Measurements from ENCODE around the gene BTN3A1. TPM values are rescaled to one million over a fixed set of nuclear protein-coding genes. Genes with fewer than 3 reads are reported as not detected.

BTN3A1 gene
- total and polyA plus RNA-seq, 10 of the 15 experiments (the other 5 are each of a cell fraction or from before 2014, with no cell fraction given) = 5.6 to 60.1 (median 16.1) TPM

GRCh38 chr6:26464416-26465131, 62.5 kb downstream of the BTN3A1 start:
- Histone ChIP-seq H3K4me2 (ENCODE audit: control insufficient read depth, insufficient read depth) (no peak overlapping the region), H3K4me1 (ENCODE audit: control insufficient read depth, insufficient read depth, low read length) (peaks cover 21% of the 10 kb centered on the region), H3K9me3 (replicated peaks; ENCODE audit: control insufficient read depth, insufficient read depth, low read length) (no peaks in the 10 kb centered on the region), H3K79me2 (ENCODE audit: control insufficient read depth, insufficient read depth, low read length) (peaks cover 19% of the 10 kb centered on the region), H4K20me1 (ENCODE audit: control insufficient read depth, insufficient read depth) (no peaks in the 10 kb centered on the region), H3K27ac (ENCODE audit: control insufficient read depth, insufficient read depth) (peak overlapping the region; percentile 52), H3K36me3 (ENCODE audit: control insufficient read depth in 2 of 2, insufficient read depth in 2 of 2, low read length in 1 of 2) (peaks cover 15 to 36% of the 10 kb centered on the region in 2 experiments), H2AFZ (ENCODE audit: control insufficient read depth, low read depth, low read length) (no peak overlapping the region), H3K27me3 (replicated peaks in 1 of 2; ENCODE audit: control insufficient read depth in 2 of 2, insufficient read depth in 2 of 2, low read length in 1 of 2) (no peaks in the 10 kb centered on the region), H3K9ac (ENCODE audit: control insufficient read depth, insufficient read depth, low read length) (no peak overlapping the region), H3K4me3 (no peak overlapping the region)
- intact Hi-C loops (cut with micrococcal nuclease; ENCODE audit: unreplicated experiment) = no loop called here
- FAIRE-seq (no peak), DNase-seq (ENCODE audit: low read depth, low spot score) (no peak), ATAC-seq (peak; percentile 54)
- BruUV-seq (replicated peaks) = no TSS peak
- SMC1A ChIA-PET (ENCODE audit: uncharacterized antibody, unreplicated experiment) = interaction anchor here (0.6 to 1.9 kb wide), 7 partner anchors 9 to 44 kb away, joined by 3 to 21 read pairs (median 3); no protein-coding TSS in a partner anchor
- 98% methylated on average over 7 of the region's 7 CpGs for WGBS (ENCODE audit: insufficient coverage, insufficient replicate concordance, low lambda C conversion rate, missing lambda C conversion rate)
- in situ Hi-C loops (cut with MboI) = no loop called here
- TF ChIP-seq ZNF217 (IDR thresholded peaks at IDR 0.05) = no peak
- no peak for TF ChIP-seq NR2C1 (IDR thresholded peaks at IDR 0.05)
- TF ChIP-seq ZNF687 (IDR thresholded peaks at IDR 0.05) = 0 out of 2 replicates have a peak, but pooled peaks have one; percentile 4
- TF ChIP-seq SMC3 (IDR thresholded peaks at IDR 0.05; ENCODE audit: borderline replicate concordance, low read length) = no peak
- RAD21 ChIA-PET (ENCODE audit: unreplicated experiment) = interaction anchor here (0.9 kb wide), 1 partner anchor 60 kb away, joined by 3 read pairs; no protein-coding TSS in a partner anchor
- CTCF ChIA-PET = interaction anchor here (0.9 kb wide), 2 partner anchors 27 to 82 kb away, joined by 3 read pairs; partner anchors contain the start of gene BTN2A2
- POLR2A ChIA-PET = interaction anchor here (1.0 to 2.9 kb wide), 5 partner anchors 8 to 69 kb away, joined by 3 to 12 read pairs (median 4); no protein-coding TSS in a partner anchor

Other genes starting within 250 kb of the BTN3A1 start
- 17.2 and 17.3 TPM in 2 replicates for gene BTN3A2, start 37.1 kb upstream of the BTN3A1 start, total RNA-seq (2014; rRNA removed)
- 19.5 and 20.9 TPM in 2 replicates for gene BTN3A2, start 37.1 kb upstream of the BTN3A1 start, total RNA-seq (2014; rRNA removed; fragmentation: Illumina TruSeq; extraction: Trizol)
- gene BTN3A2, start 37.1 kb upstream of the BTN3A1 start, total RNA-seq (2021) = 26.1 and 27.8 TPM in 2 replicates
- gene BTN3A2, start 37.1 kb upstream of the BTN3A1 start, polyA plus RNA-seq (2011; rRNA removed) = 74.7 and 80.5 TPM in 2 replicates
- 25.1 and 25.2 TPM in 2 replicates for gene BTN3A2, start 37.1 kb upstream of the BTN3A1 start, polyA plus RNA-seq (2014; fragmentation: Illumina TruSeq; extraction: Trizol)
- gene BTN3A2, start 37.1 kb upstream of the BTN3A1 start, polyA plus RNA-seq (2014; fragmentation: Nextera tagmentation; extraction: Ambion mirVana) = 10 to 100 TPM; 15.9 to 22.2 TPM
- 19.5 and 19.6 TPM in 2 replicates for gene BTN3A2, start 37.1 kb upstream of the BTN3A1 start, polyA plus RNA-seq (2014; rRNA removed)
- 10 to 100 TPM; 13.6 to 14.7 TPM for gene BTN3A2, start 37.1 kb upstream of the BTN3A1 start, polyA plus RNA-seq (2016; fragmentation: Nextera tagmentation; extraction: Ambion mirVana)
- gene BTN2A2, start 19.2 kb upstream of the BTN3A1 start, total RNA-seq (2014; rRNA removed) = 24.7 and 28.3 TPM in 2 replicates
- 26.3 and 27.5 TPM in 2 replicates for gene BTN2A2, start 19.2 kb upstream of the BTN3A1 start, total RNA-seq (2014; rRNA removed; fragmentation: Illumina TruSeq; extraction: Trizol)
- 28.5 and 32.7 TPM in 2 replicates for gene BTN2A2, start 19.2 kb upstream of the BTN3A1 start, total RNA-seq (2021)
- gene BTN2A2, start 19.2 kb upstream of the BTN3A1 start, polyA plus RNA-seq (2011; rRNA removed) = 70.8 and 76.4 TPM in 2 replicates
- 29.8 and 31.7 TPM in 2 replicates for gene BTN2A2, start 19.2 kb upstream of the BTN3A1 start, polyA plus RNA-seq (2014; fragmentation: Illumina TruSeq; extraction: Trizol)
- gene BTN2A2, start 19.2 kb upstream of the BTN3A1 start, polyA plus RNA-seq (2014; fragmentation: Nextera tagmentation; extraction: Ambion mirVana) = 10 to 100 TPM; 14.7 to 30.9 TPM
- gene BTN2A2, start 19.2 kb upstream of the BTN3A1 start, polyA plus RNA-seq (2014; rRNA removed) = 25.9 and 29.4 TPM in 2 replicates
- 10 to 100 TPM; 16.3 to 16.7 TPM for gene BTN2A2, start 19.2 kb upstream of the BTN3A1 start, polyA plus RNA-seq (2016; fragmentation: Nextera tagmentation; extraction: Ambion mirVana)
- 14.2 and 15.1 TPM in 2 replicates for gene BTN3A3, start 38.2 kb downstream of the BTN3A1 start, total RNA-seq (2014; rRNA removed)
- 12.7 and 13.5 TPM in 2 replicates for gene BTN3A3, start 38.2 kb downstream of the BTN3A1 start, total RNA-seq (2014; rRNA removed; fragmentation: Illumina TruSeq; extraction: Trizol)
- gene BTN3A3, start 38.2 kb downstream of the BTN3A1 start, total RNA-seq (2021) = 15.2 and 15.7 TPM in 2 replicates
- 42.1 and 49.7 TPM in 2 replicates for gene BTN3A3, start 38.2 kb downstream of the BTN3A1 start, polyA plus RNA-seq (2011; rRNA removed)
- gene BTN3A3, start 38.2 kb downstream of the BTN3A1 start, polyA plus RNA-seq (2014; fragmentation: Illumina TruSeq; extraction: Trizol) = 20.8 and 27.3 TPM in 2 replicates
- gene BTN3A3, start 38.2 kb downstream of the BTN3A1 start, polyA plus RNA-seq (2014; fragmentation: Nextera tagmentation; extraction: Ambion mirVana) = 1 to 10 TPM; 5.8 to 8.4 TPM
- gene BTN3A3, start 38.2 kb downstream of the BTN3A1 start, polyA plus RNA-seq (2014; rRNA removed) = 15.7 and 16.3 TPM in 2 replicates
- 10 to 100 TPM in 1 of 2 experiments, 1 to 10 TPM in 1; 8.9 to 11.3 TPM for gene BTN3A3, start 38.2 kb downstream of the BTN3A1 start, polyA plus RNA-seq (2016; fragmentation: Nextera tagmentation; extraction: Ambion mirVana)
- gene BTN2A1, start 55.7 kb downstream of the BTN3A1 start, total RNA-seq (2014; rRNA removed) = 7.2 and 8.2 TPM in 2 replicates
- 13.6 and 14.0 TPM in 2 replicates for gene BTN2A1, start 55.7 kb downstream of the BTN3A1 start, total RNA-seq (2014; rRNA removed; fragmentation: Illumina TruSeq; extraction: Trizol)
- gene BTN2A1, start 55.7 kb downstream of the BTN3A1 start, total RNA-seq (2021) = 15.6 and 16.7 TPM in 2 replicates
- gene BTN2A1, start 55.7 kb downstream of the BTN3A1 start, polyA plus RNA-seq (2011; rRNA removed) = 25.5 and 28.0 TPM in 2 replicates
- gene BTN2A1, start 55.7 kb downstream of the BTN3A1 start, polyA plus RNA-seq (2014; fragmentation: Illumina TruSeq; extraction: Trizol) = 18.7 and 20.7 TPM in 2 replicates
- gene BTN2A1, start 55.7 kb downstream of the BTN3A1 start, polyA plus RNA-seq (2014; fragmentation: Nextera tagmentation; extraction: Ambion mirVana) = 10 to 100 TPM; 15.6 to 15.9 TPM
- gene BTN2A1, start 55.7 kb downstream of the BTN3A1 start, polyA plus RNA-seq (2014; rRNA removed) = 16.0 and 16.7 TPM in 2 replicates
- gene BTN2A1, start 55.7 kb downstream of the BTN3A1 start, polyA plus RNA-seq (2016; fragmentation: Nextera tagmentation; extraction: Ambion mirVana) = 10 to 100 TPM; 11.2 to 13.2 TPM
- 0.79 and 1.1 TPM in 2 replicates for gene BTN1A1, start 98.0 kb downstream of the BTN3A1 start, total RNA-seq (2014; rRNA removed)
- gene BTN1A1, start 98.0 kb downstream of the BTN3A1 start, total RNA-seq (2014; rRNA removed; fragmentation: Illumina TruSeq; extraction: Trizol) = 1.1 TPM in 2 replicates
- 1.1 and 1.5 TPM in 2 replicates for gene BTN1A1, start 98.0 kb downstream of the BTN3A1 start, total RNA-seq (2021)
- 0.04 and 0.05 TPM in 2 replicates for gene BTN1A1, start 98.0 kb downstream of the BTN3A1 start, polyA plus RNA-seq (2011; rRNA removed)
- gene BTN1A1, start 98.0 kb downstream of the BTN3A1 start, polyA plus RNA-seq (2014; fragmentation: Illumina TruSeq; extraction: Trizol) = 1.7 and 2.2 TPM in 2 replicates
- under 1 TPM; 0.82 to 0.91 TPM for gene BTN1A1, start 98.0 kb downstream of the BTN3A1 start, polyA plus RNA-seq (2014; fragmentation: Nextera tagmentation; extraction: Ambion mirVana)
- 0.57 and 0.63 TPM in 2 replicates for gene BTN1A1, start 98.0 kb downstream of the BTN3A1 start, polyA plus RNA-seq (2014; rRNA removed)
- 1 to 10 TPM in 1 of 2 experiments, under 1 TPM in 1; 0.18 to 1.1 TPM for gene BTN1A1, start 98.0 kb downstream of the BTN3A1 start, polyA plus RNA-seq (2016; fragmentation: Nextera tagmentation; extraction: Ambion mirVana)
- 73.9 and 90.7 TPM in 2 replicates for gene HMGN4, start 136.1 kb downstream of the BTN3A1 start, total RNA-seq (2014; rRNA removed)
- gene HMGN4, start 136.1 kb downstream of the BTN3A1 start, total RNA-seq (2014; rRNA removed; fragmentation: Illumina TruSeq; extraction: Trizol) = 99.0 and 99.1 TPM in 2 replicates
- 64.2 and 67.2 TPM in 2 replicates for gene HMGN4, start 136.1 kb downstream of the BTN3A1 start, total RNA-seq (2021)
- gene HMGN4, start 136.1 kb downstream of the BTN3A1 start, polyA plus RNA-seq (2011; rRNA removed) = 79.5 and 112 TPM in 2 replicates
- gene HMGN4, start 136.1 kb downstream of the BTN3A1 start, polyA plus RNA-seq (2014; fragmentation: Illumina TruSeq; extraction: Trizol) = 87.4 and 98.8 TPM in 2 replicates
- 10 to 100 TPM; 26.7 to 31.2 TPM for gene HMGN4, start 136.1 kb downstream of the BTN3A1 start, polyA plus RNA-seq (2014; fragmentation: Nextera tagmentation; extraction: Ambion mirVana)
- gene HMGN4, start 136.1 kb downstream of the BTN3A1 start, polyA plus RNA-seq (2014; rRNA removed) = 54.6 and 71.6 TPM in 2 replicates
- 10 to 100 TPM; 85.8 to 88.6 TPM for gene HMGN4, start 136.1 kb downstream of the BTN3A1 start, polyA plus RNA-seq (2016; fragmentation: Nextera tagmentation; extraction: Ambion mirVana)
- gene ABT1, start 194.7 kb downstream of the BTN3A1 start, total RNA-seq (2014; rRNA removed) = 33.5 and 37.1 TPM in 2 replicates
- gene ABT1, start 194.7 kb downstream of the BTN3A1 start, total RNA-seq (2014; rRNA removed; fragmentation: Illumina TruSeq; extraction: Trizol) = 19.4 and 21.5 TPM in 2 replicates
- gene ABT1, start 194.7 kb downstream of the BTN3A1 start, total RNA-seq (2021) = 27.3 and 27.5 TPM in 2 replicates
- gene ABT1, start 194.7 kb downstream of the BTN3A1 start, polyA plus RNA-seq (2011; rRNA removed) = 22.5 and 29.1 TPM in 2 replicates
- gene ABT1, start 194.7 kb downstream of the BTN3A1 start, polyA plus RNA-seq (2014; fragmentation: Illumina TruSeq; extraction: Trizol) = 8.4 and 15.4 TPM in 2 replicates
- gene ABT1, start 194.7 kb downstream of the BTN3A1 start, polyA plus RNA-seq (2014; fragmentation: Nextera tagmentation; extraction: Ambion mirVana) = 10 to 100 TPM in 1 of 2 experiments, 1 to 10 TPM in 1; 8.4 to 11.3 TPM
- gene ABT1, start 194.7 kb downstream of the BTN3A1 start, polyA plus RNA-seq (2014; rRNA removed) = 35.7 and 36.9 TPM in 2 replicates
- 10 to 100 TPM; 42.5 to 43.5 TPM for gene ABT1, start 194.7 kb downstream of the BTN3A1 start, polyA plus RNA-seq (2016; fragmentation: Nextera tagmentation; extraction: Ambion mirVana)